Stimulated activated naive CD4-positive, alpha-beta T cell treated with Interleukin-2 at 50 U/mL for 16 hours (primary cell): ENCODE measurements around the gene TRIM2.

Experiments used
- DNase-seq: peaks from one replicate; lab custom pipeline; 2025; lab: John Stamatoyannopoulos, UW

The TRIM2 gene

GRCh38 chr4:153222707-153223426, 18.6 kb downstream of the TRIM2 start:
- peak; percentile 7 for DNase-seq

- DNase-seq = no peak
Measured at GRCh38 chr4:153223427-153223801, 19.2 kb downstream of the TRIM2 start.

DNA sequence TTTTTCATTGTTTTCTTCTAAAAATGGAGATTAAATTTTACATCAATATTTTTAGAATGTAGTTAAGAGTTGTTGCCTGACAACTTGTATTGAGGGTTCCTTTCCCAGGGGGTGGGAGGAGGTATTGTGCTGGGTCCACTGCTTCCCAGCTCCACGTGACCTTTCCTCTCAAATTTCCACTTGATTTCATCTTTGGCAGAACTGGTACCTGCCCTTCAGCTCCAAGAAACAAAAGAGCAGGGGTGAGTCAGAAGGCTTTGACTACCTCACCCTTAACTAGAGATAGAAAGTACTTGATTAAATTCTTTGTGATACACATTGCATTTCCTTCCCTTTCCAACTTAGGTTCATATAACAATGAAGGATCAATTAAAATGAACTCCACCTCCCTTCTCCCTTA, 19.7 kb downstream of the TRIM2 start:
- no peak for DNase-seq

DNA sequence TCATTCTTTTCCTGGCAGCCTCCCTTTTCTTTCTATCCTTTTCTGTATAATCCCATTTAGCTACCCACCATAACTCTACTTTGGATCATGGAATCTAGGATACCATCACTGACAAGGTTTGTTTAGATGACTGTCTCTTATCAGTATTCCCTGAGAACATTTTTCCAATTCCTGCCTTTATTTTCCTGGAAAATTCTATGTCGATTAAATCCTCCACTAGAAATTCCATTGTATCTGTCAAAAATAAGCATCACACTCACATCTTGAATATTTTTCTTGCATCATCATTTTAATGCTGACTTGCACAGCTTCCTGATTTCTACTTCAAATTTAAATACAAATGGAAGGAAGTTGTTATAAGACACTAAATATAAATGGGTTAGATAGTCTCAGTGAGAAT, 20.2 kb downstream of the TRIM2 start:
- DNase-seq = no peak

GRCh38 chr4:153227469-153228075, 23.3 kb downstream of the TRIM2 start:
- no peak for DNase-seq

DNA sequence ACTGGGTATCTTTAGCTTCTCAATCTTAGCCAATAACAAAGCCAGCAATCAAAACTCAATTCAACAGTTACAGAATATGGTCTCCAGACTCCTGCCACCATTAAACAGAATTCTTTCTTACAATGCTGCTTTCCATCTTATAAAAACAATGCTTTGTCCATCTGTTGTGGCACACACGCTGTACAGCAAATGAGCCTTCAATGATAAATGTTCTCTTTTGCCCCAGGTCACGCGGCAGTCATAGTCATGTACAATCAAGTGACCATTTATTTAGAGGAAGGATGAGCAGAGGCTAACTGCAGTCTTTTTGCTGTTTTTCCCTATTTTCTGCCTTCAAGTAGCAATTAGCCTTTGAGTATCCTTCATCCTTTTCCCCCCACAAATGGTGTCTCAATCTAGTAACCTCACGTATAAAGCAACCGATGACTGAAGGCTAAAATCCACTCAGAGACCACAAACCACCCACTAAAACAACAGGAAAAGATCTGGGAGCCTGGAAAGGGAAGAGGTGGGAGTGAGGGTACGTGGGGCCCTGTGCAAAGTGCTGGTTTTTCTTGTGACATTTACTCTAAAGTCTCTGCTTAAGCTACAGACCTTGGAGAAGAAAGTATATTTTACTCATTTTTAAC, 24.4 kb downstream of the TRIM2 start:
- DNase-seq = no peak

- no peak for DNase-seq
Measured at GRCh38 chr4:153229545-153229944, 25.3 kb downstream of the TRIM2 start.

GRCh38 chr4:153232768-153233167, 28.5 kb downstream of the TRIM2 start:
- DNase-seq = no peak

DNA sequence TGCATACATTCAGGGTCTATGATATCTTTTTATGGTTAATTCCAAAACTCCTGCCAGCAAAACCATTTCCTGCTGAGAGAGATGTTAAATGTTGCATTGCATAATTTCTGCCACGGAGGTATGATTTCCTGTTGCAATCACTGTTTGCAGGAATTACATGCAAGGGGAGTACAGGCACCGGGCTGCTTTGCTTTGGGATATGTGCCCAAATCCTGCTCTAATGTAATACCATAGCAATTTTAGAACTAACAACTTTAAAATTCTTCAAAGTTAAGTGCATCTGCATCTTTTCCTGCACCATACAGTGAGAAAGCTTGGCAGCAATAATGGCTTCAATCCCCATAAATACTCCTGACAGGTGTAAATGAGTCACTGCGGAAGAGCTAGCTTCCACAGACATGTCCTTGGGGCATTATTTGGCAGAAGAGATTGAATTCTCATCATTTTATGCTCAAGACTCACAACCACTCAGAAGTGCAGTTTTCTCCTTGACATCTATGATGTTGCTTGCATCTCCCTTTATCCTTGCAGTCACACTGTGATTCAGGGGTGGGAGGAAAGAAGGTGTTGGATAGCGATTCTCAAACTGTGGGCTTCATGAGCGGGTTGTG, 29.6 kb downstream of the TRIM2 start:
- DNase-seq = no peak

DNA sequence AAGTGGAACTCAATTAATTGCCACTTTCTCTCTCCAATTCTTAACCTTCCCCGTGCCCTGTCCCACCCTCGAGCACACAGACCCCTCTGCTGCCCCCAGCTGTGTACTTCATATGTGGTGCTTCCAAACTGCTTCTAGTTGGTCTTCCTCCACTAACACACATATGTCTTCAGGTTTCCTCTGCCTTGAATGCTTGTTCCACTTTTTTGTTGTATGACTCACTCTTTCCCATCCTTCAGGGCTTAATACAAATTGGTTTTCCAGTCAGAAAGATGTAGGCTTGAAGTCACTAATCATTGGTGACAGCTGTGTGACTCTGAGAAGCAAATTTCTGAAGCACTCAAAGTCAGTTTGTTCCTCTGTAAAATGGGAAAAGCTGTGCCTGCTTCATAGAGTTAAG, 30.6 kb downstream of the TRIM2 start:
- DNase-seq = no peak

GRCh38 chr4:153238135-153238919, 34.1 kb downstream of the TRIM2 start:
- no peak for DNase-seq

DNA sequence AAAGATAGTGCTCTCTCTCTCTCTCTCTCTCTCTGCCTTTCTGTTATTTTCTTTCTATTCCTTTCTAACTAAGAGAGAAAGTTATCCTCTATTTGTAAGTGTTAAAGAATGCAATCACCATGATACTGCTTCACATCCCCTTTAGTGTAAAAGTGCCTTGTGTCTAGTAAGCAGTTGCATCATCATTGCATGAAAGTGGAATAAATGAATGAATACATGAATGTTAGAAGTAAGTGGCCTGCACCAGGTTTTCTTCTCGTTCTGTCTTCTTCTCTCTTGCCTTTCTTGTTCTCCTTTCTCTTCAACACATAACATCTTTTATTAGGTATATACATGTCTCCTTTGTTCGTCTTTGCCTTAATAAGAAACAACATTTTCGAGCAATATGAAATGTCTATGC, 35.2 kb downstream of the TRIM2 start:
- no peak for DNase-seq

GRCh38 chr4:153241295-153241694, 37.1 kb downstream of the TRIM2 start:
- no peak for DNase-seq

DNA sequence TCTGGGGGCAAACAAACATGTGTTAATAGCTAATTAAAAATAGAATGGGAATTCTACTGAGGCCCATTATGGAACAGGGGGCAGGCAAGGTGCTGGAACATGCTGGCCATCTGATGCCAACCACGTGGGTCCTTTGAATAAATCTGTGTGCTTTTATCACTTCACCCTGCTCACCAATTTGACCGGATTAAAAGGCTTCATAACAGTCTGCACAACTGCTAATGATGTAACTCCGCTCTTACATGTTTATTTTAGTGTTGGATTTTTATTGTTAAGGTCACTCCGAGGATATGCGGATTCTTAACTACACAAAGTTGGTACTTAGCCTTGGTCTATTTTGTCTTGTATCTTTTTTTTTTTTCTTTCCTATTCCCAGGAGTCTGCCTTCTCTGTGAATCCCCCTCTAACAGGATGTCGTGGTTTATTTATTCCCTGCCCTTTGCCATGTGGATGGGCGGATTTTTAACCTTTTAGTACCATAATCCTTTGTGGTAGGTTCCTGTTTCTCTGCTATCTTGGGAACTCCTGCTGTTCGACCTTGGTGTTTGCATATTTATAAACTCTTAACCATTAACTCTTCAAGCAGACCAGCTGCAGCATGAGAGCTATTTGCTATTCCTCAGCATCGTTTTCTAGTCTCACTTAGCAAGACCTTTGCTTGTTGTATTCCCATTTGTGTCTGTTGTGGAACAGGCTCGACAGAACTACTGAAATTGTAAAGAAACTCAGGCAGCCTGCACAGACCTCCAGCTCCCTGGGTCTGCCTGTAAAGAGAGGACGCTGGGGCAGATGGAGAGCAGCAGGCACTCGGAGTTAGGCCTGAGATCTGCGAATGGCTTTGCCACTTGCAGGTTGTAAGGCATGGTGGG, 38.0 kb downstream of the TRIM2 start:
- no peak for DNase-seq

DNA sequence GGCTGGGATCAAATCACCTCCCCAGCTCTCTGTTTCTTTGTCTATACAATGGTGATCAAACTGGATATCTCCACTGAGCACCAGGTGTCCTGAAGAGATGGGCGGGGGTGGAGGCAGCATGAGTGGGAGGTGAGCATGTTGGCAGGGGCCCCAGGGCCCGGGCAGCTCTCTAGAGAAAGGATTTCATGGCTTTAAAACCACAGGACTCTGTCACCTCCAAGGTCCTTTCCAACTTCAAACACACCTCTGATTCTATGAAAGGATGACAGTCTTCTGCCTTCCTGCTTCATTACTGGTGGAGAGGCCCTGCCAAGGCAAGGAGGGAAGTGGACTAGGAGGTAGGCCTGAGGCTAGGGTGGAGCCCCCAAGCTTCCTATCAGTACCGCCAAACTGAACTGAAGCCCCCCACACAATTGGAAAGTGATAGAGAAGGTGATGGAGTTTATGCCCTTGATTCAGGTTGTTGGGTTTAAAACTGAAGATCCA, 38.6 kb downstream of the TRIM2 start:
- no peak for DNase-seq

DNA sequence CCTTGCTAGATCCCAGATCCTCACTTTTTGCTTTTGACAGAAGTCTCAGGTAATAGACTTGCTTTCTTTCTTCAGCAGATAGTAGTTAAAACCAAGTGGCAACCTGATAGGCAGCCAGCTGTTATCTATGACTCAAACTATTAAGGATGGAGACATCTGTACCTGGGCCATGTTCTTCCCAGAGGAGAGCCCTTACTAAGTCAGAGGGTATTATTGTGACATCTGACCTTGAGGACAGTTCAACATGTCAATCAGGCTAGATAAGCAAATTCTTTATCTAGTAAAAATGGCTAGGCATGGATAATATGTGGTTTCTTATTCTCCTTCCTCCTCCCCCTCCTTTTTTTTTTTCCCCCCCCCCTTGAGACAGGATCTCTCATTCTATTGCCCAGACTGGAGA, 39.2 kb downstream of the TRIM2 start:
- no peak for DNase-seq

GRCh38 chr4:153244969-153245368, 40.7 kb downstream of the TRIM2 start:
- DNase-seq = no peak

DNA sequence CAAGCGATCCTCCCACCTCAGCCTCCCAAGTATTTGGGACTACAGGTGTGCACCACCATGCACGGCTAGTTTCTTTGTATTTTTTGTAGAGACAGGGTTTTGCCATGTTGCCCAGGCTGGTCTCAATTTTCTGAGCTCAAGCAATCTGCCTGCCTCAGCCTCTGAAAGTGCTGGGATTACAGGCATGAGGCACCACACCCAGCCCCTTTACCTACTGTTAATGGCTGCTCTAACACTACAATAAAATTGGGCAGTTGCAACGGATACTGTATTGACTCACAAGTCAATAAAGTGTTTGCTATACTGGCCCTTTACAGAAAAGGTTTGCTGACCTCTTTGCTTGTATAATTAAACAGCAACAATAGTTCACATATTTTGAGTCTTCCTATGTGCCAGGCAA, 41.5 kb downstream of the TRIM2 start:
- no peak for DNase-seq

DNA sequence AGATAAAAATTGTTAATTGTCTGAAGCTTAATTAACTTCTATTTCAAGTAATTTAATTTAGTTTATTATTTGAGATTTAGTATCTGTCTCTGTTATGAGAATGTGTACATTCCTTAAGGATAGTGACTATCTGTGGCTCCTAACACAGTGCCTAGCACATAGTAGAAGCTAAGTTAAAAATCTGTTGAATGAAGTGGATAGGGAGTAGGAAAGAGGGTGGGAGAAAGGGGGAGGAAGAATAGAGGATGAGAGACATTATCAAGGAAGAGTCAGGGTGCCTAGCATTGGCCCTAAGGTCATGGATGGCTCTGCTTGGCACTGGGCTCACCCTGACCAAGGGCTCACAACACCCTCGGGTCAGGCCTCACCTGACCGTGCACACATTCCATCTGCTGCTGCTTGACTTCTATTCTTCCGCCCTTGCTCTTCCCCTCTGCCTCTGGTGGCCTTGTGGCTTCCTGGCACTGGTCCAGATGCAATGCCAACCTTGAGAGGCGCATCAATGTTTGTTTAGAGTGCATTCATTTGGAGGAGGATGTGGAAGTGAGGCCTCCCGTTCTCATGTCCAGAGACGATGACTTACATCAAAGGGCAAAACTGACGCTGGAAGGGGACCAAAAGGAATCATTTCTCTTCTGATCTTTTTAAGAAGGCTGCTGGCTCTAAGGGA, 42.3 kb downstream of the TRIM2 start:
- DNase-seq = no peak

- DNase-seq = no peak
Measured at GRCh38 chr4:153247116-153247490, 42.9 kb downstream of the TRIM2 start.
